MM.1S (cell line): ENCODE results near the gene USP32.

ENCODE experiments used
- DNase-seq: peaks from one replicate; pipeline ENCODE4 v3.0.0-alpha.2; 2015
- H2AFZ ChIP-seq: fragments of 300-600 bp; sonication (generic); 2 replicates; pipeline ENCODE4 v1.6.0; 2016; ENCODE audit warnings: antibody characterized with exemption, low read length
- H3F3A ChIP-seq: fragments of 300-600 bp; sonication (generic); 2 replicates; pipeline ENCODE4 v1.6.1; 2016; ENCODE audit warnings: mild to moderate bottlenecking, antibody characterized with exemption, low read length, moderate library complexity, mixed read lengths; ENCODE audit not compliant: insufficient read depth
- H3K27ac ChIP-seq: fragments of 300-600 bp; sonication (generic); 2 replicates; pipeline ENCODE4 v1.5.1; 2016; ENCODE audit warnings: mild to moderate bottlenecking, low read length
- H3K27me3 ChIP-seq: fragments of 300-600 bp; sonication (generic); replicated peaks from 2 replicates; pipeline ENCODE4 v1.6.0; 2016; ENCODE audit warnings: low read length; ENCODE audit not compliant: insufficient read depth
- H3K36me3 ChIP-seq: fragments of 300-600 bp; sonication (generic); replicated peaks from 2 replicates; pipeline ENCODE4 v1.6.1; 2016; ENCODE audit warnings: mild to moderate bottlenecking, low read length, mixed read lengths; ENCODE audit not compliant: insufficient read depth
- H3K4me1 ChIP-seq: fragments of 300-600 bp; sonication (generic); 2 replicates; pipeline ENCODE4 v1.6.1; 2016; ENCODE audit warnings: low read length, mixed read lengths
- H3K4me2 ChIP-seq: fragments of 300-600 bp; sonication (generic); 2 replicates; pipeline ENCODE4 v1.6.0; 2016; ENCODE audit warnings: low read depth, low read length
- H3K4me3 ChIP-seq: fragments of 300-600 bp; sonication (generic); 2 replicates; pipeline ENCODE4 v1.5.1; 2016; ENCODE audit warnings: low read length, mixed read lengths
- H3K79me2 ChIP-seq: fragments of 300-600 bp; sonication (generic); 2 replicates; pipeline ENCODE4 v1.6.1; 2016; ENCODE audit warnings: mixed run types, low read length, mixed read lengths
- H3K9ac ChIP-seq: fragments of 300-600 bp; sonication (generic); 2 replicates; pipeline ENCODE4 v1.6.1; 2016; ENCODE audit warnings: low read length, mixed read lengths
- H3K9me2 ChIP-seq: fragments of 300-600 bp; sonication (generic); replicated peaks from 2 replicates; pipeline ENCODE4 v1.6.1; 2016; ENCODE audit warnings: mild to moderate bottlenecking, low read length, mixed read lengths; ENCODE audit not compliant: insufficient read depth
- H3K9me3 ChIP-seq: fragments of 300-600 bp; sonication (generic); replicated peaks from 2 replicates; pipeline ENCODE4 v1.6.1; 2016; ENCODE audit warnings: mild to moderate bottlenecking, low read length, mixed read lengths; ENCODE audit not compliant: insufficient read depth
- H4K20me1 ChIP-seq: fragments of 300-600 bp; sonication (generic); 2 replicates; pipeline ENCODE4 v1.6.1; 2016; ENCODE audit warnings: mild to moderate bottlenecking, low read length, moderate library complexity, mixed read lengths; ENCODE audit not compliant: insufficient read depth
- EZH2 ChIP-seq: fragments of 300-600 bp; sonication (generic); optimal IDR thresholded peaks from 2 replicates; pipeline ENCODE3; 2017; ENCODE audit warnings: low read depth, mild to moderate bottlenecking, antibody characterized with exemption, low read length, mixed read lengths
- EZH2phosphoT487 ChIP-seq: fragments of 300-600 bp; sonication (generic); IDR thresholded peaks from 2 replicates; pipeline ENCODE4 v1.6.1; 2018; ENCODE audit warnings: antibody characterized with exemption, low read length
- TF ChIP-seq, protein P1 (sequence below): fragments of 300-600 bp; sonication (generic); IDR thresholded peaks from 2 replicates; pipeline ENCODE4 v1.5.1; 2016; ENCODE audit warnings: antibody characterized with exemption, low read length, mixed read lengths

The USP32 gene

DNA sequence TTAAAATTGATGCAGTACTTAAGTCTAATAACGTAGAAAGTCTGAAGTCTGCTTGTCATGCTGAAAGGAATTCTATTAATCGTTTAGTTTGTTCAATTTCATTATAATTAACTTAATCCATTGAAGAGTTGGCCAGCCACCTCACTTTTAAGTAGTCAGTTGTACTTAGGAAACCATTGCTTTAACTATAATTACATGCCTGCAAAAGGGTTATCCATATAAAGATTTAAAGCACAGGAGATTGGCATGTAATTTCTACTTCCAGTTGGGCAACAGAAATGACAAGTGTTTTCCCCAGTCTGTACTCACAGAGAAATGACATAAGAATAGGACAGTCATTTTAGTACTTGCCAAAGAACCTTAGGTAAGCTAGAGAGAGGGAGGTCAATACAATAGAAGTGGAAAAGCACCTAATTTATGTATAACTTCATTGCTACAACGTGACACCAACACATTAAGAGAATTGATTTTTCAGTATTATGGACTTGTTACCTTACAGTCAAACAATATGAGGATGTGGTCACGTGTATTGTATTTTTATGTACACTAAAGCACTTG lies 3.7 kb upstream of the USP32 start:
- Histone ChIP-seq H3K4me1 (no peaks in the 10 kb centered on the region), H3K4me3 (no peak overlapping the region), H3K79me2 (peaks cover 11% of the 10 kb centered on the region), H3K27ac (no peak overlapping the region), H4K20me1 (no peaks in the 10 kb centered on the region), H2AFZ (no peak overlapping the region), H3K27me3 (no peaks in the 10 kb centered on the region), H3K9ac (no peak overlapping the region), H3K9me3 (no peaks in the 10 kb centered on the region), H3K36me3 (no peaks in the 10 kb centered on the region), H3F3A (peaks cover 12% of the 10 kb centered on the region), H3K4me2 (no peak overlapping the region), H3K9me2 (no peaks in the 10 kb centered on the region)
- TF ChIP-seq, protein P1, sequence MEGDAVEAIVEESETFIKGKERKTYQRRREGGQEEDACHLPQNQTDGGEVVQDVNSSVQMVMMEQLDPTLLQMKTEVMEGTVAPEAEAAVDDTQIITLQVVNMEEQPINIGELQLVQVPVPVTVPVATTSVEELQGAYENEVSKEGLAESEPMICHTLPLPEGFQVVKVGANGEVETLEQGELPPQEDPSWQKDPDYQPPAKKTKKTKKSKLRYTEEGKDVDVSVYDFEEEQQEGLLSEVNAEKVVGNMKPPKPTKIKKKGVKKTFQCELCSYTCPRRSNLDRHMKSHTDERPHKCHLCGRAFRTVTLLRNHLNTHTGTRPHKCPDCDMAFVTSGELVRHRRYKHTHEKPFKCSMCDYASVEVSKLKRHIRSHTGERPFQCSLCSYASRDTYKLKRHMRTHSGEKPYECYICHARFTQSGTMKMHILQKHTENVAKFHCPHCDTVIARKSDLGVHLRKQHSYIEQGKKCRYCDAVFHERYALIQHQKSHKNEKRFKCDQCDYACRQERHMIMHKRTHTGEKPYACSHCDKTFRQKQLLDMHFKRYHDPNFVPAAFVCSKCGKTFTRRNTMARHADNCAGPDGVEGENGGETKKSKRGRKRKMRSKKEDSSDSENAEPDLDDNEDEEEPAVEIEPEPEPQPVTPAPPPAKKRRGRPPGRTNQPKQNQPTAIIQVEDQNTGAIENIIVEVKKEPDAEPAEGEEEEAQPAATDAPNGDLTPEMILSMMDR, result no peak
- TF ChIP-seq EZH2phosphoT487 (no peak), EZH2 (no peak)
- DNase-seq, result no peak

DNA sequence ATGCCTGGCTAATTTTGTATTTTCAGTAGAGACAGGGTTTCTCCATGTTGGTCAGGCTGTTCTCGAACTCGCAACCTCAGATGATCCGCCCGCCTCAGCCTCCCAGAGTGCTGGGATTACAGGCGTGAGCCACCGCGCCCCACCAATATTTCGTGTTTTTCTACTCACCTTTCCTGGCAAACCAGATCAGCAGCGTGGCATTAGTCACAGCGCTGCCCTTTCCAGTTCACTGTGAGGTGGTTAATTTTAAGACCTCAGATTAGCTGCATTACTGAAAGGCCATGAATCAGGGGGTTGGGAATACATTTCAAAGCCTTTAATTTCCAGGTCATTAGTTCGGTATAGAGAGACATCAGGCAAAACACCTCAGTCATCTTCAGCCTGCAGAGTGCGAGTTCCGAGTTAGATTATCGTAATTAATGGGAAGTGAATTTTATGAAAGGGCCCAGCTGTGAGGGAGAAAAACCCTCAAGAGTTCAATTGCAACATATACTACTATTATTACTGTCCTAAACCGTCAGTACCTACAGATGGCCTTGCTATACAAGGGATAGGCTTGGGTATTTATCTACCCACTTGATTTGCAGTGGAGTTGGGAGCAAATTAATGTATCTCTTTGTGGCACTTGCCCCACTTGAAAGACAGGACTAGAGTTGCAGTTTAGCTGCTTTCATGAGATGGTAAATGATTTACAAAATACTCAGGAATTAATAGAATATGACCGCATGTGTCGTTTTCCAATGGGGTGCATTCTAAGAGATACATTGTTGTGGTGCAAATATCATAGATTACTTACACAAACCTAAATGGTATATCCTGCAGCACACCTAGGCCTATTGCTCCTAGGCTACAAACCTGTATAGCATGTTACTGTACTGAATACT lies 2.1 kb upstream of the USP32 start:
- H3K9me3 ChIP-seq, result no peaks in the 10 kb centered on the region
- H3F3A ChIP-seq, result peaks cover 12% of the 10 kb centered on the region
- H3K27ac ChIP-seq, result no peak overlapping the region
- H3K9me2 ChIP-seq, result no peaks in the 10 kb centered on the region
- H3K9ac ChIP-seq, result no peak overlapping the region
- H3K27me3 ChIP-seq, result no peaks in the 10 kb centered on the region
- H3K36me3 ChIP-seq, result no peaks in the 10 kb centered on the region
- no peak overlapping the region for H3K4me2 ChIP-seq
- TF ChIP-seq EZH2phosphoT487, result no peak
- TF ChIP-seq, protein P1, result no peak
- H4K20me1 ChIP-seq, result no peaks in the 10 kb centered on the region
- H3K4me1 ChIP-seq, result no peaks in the 10 kb centered on the region
- H2AFZ ChIP-seq, result no peak overlapping the region
- H3K79me2 ChIP-seq, result peaks cover 13% of the 10 kb centered on the region
- no peak for DNase-seq
- H3K4me3 ChIP-seq, result no peak overlapping the region

DNA sequence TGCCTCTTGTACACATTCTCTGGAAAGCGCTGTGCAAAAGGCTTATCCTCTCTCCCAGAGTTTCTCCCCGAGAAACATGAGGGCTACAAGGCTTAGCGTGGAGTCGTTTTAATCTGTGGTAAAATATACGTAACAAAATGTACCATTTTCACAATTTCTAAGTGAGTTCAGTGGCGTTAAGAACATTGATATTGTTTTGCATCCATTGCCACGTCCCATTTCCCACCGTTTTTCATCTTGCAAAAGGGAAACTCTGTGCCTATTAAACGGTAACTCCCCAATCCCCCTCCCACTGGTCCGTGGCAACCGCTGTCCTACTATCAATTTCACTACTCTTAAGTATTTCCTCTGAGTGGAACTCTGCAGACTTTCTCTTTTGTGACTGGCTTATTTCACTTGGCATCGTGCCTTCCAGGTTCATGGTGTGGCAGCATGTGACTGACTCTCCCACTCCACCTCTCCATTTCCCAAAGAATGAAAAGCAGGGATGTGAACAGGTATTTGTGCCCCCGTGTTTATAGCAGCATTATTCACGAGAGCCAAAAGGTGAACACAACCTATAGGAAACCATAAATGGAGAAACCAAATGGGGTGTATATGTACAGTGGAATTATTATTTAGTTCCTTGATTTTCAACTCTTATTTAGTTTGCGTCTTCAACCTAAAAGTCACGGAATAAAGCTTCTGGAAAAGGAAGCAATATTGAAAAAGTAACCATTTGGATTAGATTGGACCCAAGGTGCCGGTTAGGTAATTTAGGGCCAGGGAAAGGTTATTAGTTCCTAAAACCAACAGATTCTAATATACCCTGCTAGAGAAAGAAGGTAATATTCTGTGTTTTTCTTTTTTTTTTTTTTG lies 1.1 kb upstream of the USP32 start:
- TF ChIP-seq, protein P1, result no peak
- TF ChIP-seq EZH2phosphoT487, result no peak
- no peak for TF ChIP-seq EZH2
- H3K9me2 ChIP-seq, result no peaks in the 10 kb centered on the region
- peak overlapping the region; percentile 82 for H3K4me2 ChIP-seq
- peaks cover 12% of the 10 kb centered on the region for H3F3A ChIP-seq
- H3K4me1 ChIP-seq, result no peaks in the 10 kb centered on the region
- H3K9me3 ChIP-seq, result no peaks in the 10 kb centered on the region
- no peaks in the 10 kb centered on the region for H3K36me3 ChIP-seq
- H3K79me2 ChIP-seq, result peaks cover 17% of the 10 kb centered on the region
- H3K4me3 ChIP-seq, result peak overlapping the region; percentile 93
- H2AFZ ChIP-seq, result peak overlapping the region; percentile 76
- no peaks in the 10 kb centered on the region for H4K20me1 ChIP-seq
- no peaks in the 10 kb centered on the region for H3K27me3 ChIP-seq
- DNase-seq, result peak; percentile 45
- H3K9ac ChIP-seq, result peak overlapping the region; percentile 85
- H3K27ac ChIP-seq, result peak overlapping the region; percentile 72; the same call in 1 of the 2 replicates
